HepG2 (cell line): Measurements from ENCODE around the gene WBP1. TPM values are rescaled to one million over a fixed set of nuclear protein-coding genes. Genes with fewer than 3 reads are reported as not detected.

Experiments used
- CHD2 ChIP-seq: IDR thresholded peaks from 2 replicates; pipeline ENCODE4 v1.6.1; 2011; ENCODE audit warnings: low read depth, low read length, improper control_type of control experiment
- HOXA5 ChIP-seq: sonication (generic); formaldehyde crosslinking; IDR thresholded peaks from 2 replicates; pipeline ENCODE4 v1.4.0; 2020; ENCODE audit warnings: missing genetic modification reagents
- MAF1 ChIP-seq: sonication (generic); formaldehyde crosslinking; IDR thresholded peaks from 2 replicates; pipeline ENCODE4 v1.5.0; 2020; ENCODE audit warnings: missing genetic modification reagents, borderline replicate concordance
- MXI1 ChIP-seq: IDR thresholded peaks from 3 replicates; pipeline ENCODE4 v1.6.1; 2012; ENCODE audit warnings: low read depth, low read length, inconsistent platforms, borderline replicate concordance
- PAWR ChIP-seq: sonication (generic); formaldehyde crosslinking; IDR thresholded peaks from 2 replicates; pipeline ENCODE4 v1.4.0; 2020; ENCODE audit warnings: missing genetic modification reagents, mild to moderate bottlenecking, borderline replicate concordance
- PHF5A ChIP-seq: IDR thresholded peaks from one replicate; pipeline ENCODE4 v1.6.1; 2018; ENCODE audit warnings: low read depth, missing genetic modification reagents; ENCODE audit not compliant: unreplicated experiment
- SNAI1 ChIP-seq: sonication (generic); formaldehyde crosslinking; IDR thresholded peaks from 2 replicates; pipeline ENCODE4 v1.5.0; 2020; ENCODE audit warnings: mild to moderate bottlenecking, missing genetic modification reagents, borderline replicate concordance
- ZBTB49 ChIP-seq: sonication (generic); formaldehyde crosslinking; IDR thresholded peaks from 2 replicates; pipeline ENCODE4 v1.4.0; 2020; ENCODE audit warnings: missing genetic modification reagents, borderline replicate concordance
- ZC3H4 ChIP-seq: sonication (generic); formaldehyde crosslinking; IDR thresholded peaks from 2 replicates; pipeline ENCODE4 v1.4.0; 2020; ENCODE audit warnings: missing genetic modification reagents, borderline replicate concordance
- ZNF18 ChIP-seq: sonication (generic); formaldehyde crosslinking; IDR thresholded peaks from 2 replicates; pipeline ENCODE4 v1.8.0; 2022; ENCODE audit warnings: mild to moderate bottlenecking, missing genetic modification reagents; ENCODE audit not compliant: insufficient replicate concordance
- ZNF274 ChIP-seq: sonication (generic); formaldehyde crosslinking; IDR thresholded peaks from 2 replicates; pipeline ENCODE4 v1.5.1; 2020; ENCODE audit warnings: mild to moderate bottlenecking, missing genetic modification reagents
- ZNF30 ChIP-seq: sonication (generic); formaldehyde crosslinking; IDR thresholded peaks from 2 replicates; pipeline ENCODE4 v1.5.0; 2020; ENCODE audit warnings: mild to moderate bottlenecking, missing genetic modification reagents
- ZNF615 ChIP-seq: sonication (generic); formaldehyde crosslinking; IDR thresholded peaks from 2 replicates; pipeline ENCODE4 v1.5.0; 2020; ENCODE audit warnings: mild to moderate bottlenecking, missing genetic modification reagents, borderline replicate concordance
- ZSCAN22 ChIP-seq: sonication (generic); formaldehyde crosslinking; IDR thresholded peaks from 2 replicates; pipeline ENCODE4 v1.4.0; 2020; ENCODE audit warnings: mild to moderate bottlenecking, missing genetic modification reagents
- polyA plus RNA-seq, 8 experiments: library from polyadenylated mRNA; depleted of rRNA in 3 of 8; stranded (reverse) in 7 of 8; unstranded in 1 of 8; fragments of >200 nt; fragmentation: Illumina TruSeq in 4 of 8; extraction: Trizol in 4 of 8; gene quantifications; 2 replicates each; pipeline versions ENCODE4 v1.2.1 to v1.2.3, GENCODE V29; 2011 to 2016; ENCODE audit warnings: low read depth in 4 of 8, missing spikeins in 1 of 8, mixed read lengths in 1 of 8; ENCODE audit not compliant: insufficient read depth in 1 of 8
- total RNA-seq, 5 experiments: library from RNA; depleted of rRNA; stranded (reverse); fragments of >200 nt; fragmentation: Illumina TruSeq; extraction: Trizol; gene quantifications; 2 replicates each; pipeline ENCODE4 v1.2.3, GENCODE V29; 2016; ENCODE audit warnings: low read depth in 1 of 5
- TF ChIP-seq, protein P1 (sequence below): sonication (generic); formaldehyde crosslinking; IDR thresholded peaks from 2 replicates; pipeline ENCODE4 v1.4.0; 2020; ENCODE audit warnings: missing genetic modification reagents, borderline replicate concordance
- TF ChIP-seq, protein P2 (sequence below): IDR thresholded peaks from 2 replicates; pipeline ENCODE4 v1.6.1; 2016; ENCODE audit warnings: mild to moderate bottlenecking, missing biosample characterization, missing genetic modification reagents
- TF ChIP-seq, protein P3 (sequence below): IDR thresholded peaks from 2 replicates; pipeline ENCODE4 v1.6.1; 2016
- TF ChIP-seq, protein P4 (sequence below): sonication (generic); formaldehyde crosslinking; IDR thresholded peaks from 2 replicates; pipeline ENCODE4 v1.4.0; 2020; ENCODE audit warnings: missing genetic modification reagents, mild to moderate bottlenecking, borderline replicate concordance

WBP1 gene
- total and polyA plus RNA-seq, 2 of the 13 experiments (the other 11 are each of a cell fraction or from before 2014, with no cell fraction given) = 38.8 to 85.7 TPM

DNA sequence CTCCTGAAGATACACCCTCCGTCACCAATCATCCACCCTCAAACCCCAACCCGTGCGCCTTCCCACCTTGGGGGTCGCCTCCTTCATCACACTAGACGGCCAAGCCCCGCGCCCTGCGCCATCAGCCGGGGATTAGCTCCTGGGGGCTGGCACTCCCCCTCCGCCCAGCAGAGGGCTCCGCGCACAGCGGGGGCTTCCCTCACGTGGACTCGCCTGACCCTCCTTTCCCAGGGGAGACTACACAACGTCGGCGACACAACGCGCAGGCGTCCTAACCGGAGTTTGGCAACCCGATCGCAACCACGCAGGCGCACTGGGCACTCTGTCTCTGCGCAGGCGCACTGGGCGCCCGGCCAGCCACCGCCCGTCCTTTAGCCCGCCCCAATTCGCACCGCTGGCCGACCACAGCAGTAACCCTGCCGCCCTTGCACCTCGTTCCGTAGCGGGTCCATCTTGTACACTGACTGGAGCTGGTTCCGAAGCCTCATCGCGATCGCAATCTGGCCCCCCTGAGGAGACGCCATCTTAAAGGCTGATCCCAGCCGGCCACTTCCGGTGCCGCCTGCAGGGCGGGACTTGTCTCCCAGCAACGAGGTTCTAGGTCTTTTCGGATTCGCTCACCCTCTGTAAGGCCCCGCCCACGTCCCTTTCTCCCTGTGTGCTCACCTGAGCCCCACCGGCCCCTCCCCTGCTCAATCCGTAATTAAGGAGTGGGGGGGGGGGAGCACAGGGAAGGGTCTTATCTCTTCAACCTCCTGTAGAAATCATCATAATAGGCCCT lies 49.1 kb downstream of the WBP1 start, which contains the start of gene PCGF1 (continued):
- TF ChIP-seq ZNF18 (CRISPR knock-in tag) (no peak), CHD2 (peak; percentile 55), PHF5A (peak; percentile 25), ZNF30 (CRISPR knock-in tag) (no peak), ZNF274 (CRISPR knock-in tag) (peak; percentile 83), ZBTB49 (0 out of 2 replicates have a peak, but pooled peaks have one; percentile 10), ZNF615 (CRISPR knock-in tag) (peak; percentile 55; the same call in 1 of the 2 replicates), ZC3H4 (CRISPR knock-in tag) (peak; percentile 86; the same call in 1 of the 2 replicates), MAF1 (CRISPR knock-in tag) (peak; percentile 89; the same call in 1 of the 2 replicates), SNAI1 (CRISPR knock-in tag) (0 out of 2 replicates have a peak, but pooled peaks have one; percentile 0), ZSCAN22 (CRISPR knock-in tag) (0 out of 2 replicates have a peak, but pooled peaks have one; percentile 22), MXI1 (peak; percentile 79; the same call in 1 of the 3 replicates), HOXA5 (CRISPR knock-in tag) (peak; percentile 96), PAWR (CRISPR knock-in tag) (0 out of 2 replicates have a peak, but pooled peaks have one; percentile 37)
- TF ChIP-seq, protein P1, sequence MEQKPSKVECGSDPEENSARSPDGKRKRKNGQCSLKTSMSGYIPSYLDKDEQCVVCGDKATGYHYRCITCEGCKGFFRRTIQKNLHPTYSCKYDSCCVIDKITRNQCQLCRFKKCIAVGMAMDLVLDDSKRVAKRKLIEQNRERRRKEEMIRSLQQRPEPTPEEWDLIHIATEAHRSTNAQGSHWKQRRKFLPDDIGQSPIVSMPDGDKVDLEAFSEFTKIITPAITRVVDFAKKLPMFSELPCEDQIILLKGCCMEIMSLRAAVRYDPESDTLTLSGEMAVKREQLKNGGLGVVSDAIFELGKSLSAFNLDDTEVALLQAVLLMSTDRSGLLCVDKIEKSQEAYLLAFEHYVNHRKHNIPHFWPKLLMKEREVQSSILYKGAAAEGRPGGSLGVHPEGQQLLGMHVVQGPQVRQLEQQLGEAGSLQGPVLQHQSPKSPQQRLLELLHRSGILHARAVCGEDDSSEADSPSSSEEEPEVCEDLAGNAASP (CRISPR knock-in tag) = peak; percentile 97
- TF ChIP-seq, protein P2, sequence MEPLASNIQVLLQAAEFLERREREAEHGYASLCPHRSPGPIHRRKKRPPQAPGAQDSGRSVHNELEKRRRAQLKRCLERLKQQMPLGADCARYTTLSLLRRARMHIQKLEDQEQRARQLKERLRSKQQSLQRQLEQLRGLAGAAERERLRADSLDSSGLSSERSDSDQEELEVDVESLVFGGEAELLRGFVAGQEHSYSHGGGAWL = peak; percentile 61; the same call in 1 of the 2 replicates
- TF ChIP-seq, protein P3, sequence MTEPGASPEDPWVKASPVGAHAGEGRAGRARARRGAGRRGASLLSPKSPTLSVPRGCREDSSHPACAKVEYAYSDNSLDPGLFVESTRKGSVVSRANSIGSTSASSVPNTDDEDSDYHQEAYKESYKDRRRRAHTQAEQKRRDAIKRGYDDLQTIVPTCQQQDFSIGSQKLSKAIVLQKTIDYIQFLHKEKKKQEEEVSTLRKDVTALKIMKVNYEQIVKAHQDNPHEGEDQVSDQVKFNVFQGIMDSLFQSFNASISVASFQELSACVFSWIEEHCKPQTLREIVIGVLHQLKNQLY (CRISPR knock-in tag) = peak; percentile 61
- TF ChIP-seq, protein P4, sequence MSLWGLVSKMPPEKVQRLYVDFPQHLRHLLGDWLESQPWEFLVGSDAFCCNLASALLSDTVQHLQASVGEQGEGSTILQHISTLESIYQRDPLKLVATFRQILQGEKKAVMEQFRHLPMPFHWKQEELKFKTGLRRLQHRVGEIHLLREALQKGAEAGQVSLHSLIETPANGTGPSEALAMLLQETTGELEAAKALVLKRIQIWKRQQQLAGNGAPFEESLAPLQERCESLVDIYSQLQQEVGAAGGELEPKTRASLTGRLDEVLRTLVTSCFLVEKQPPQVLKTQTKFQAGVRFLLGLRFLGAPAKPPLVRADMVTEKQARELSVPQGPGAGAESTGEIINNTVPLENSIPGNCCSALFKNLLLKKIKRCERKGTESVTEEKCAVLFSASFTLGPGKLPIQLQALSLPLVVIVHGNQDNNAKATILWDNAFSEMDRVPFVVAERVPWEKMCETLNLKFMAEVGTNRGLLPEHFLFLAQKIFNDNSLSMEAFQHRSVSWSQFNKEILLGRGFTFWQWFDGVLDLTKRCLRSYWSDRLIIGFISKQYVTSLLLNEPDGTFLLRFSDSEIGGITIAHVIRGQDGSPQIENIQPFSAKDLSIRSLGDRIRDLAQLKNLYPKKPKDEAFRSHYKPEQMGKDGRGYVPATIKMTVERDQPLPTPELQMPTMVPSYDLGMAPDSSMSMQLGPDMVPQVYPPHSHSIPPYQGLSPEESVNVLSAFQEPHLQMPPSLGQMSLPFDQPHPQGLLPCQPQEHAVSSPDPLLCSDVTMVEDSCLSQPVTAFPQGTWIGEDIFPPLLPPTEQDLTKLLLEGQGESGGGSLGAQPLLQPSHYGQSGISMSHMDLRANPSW (CRISPR knock-in tag) = peak; percentile 47; the same call in 1 of the 2 replicates
